NCI-H1092 treated with DMSO at 0.1 percent for 48 hours (cell line): ENCODE results near the gene EBF3.

Experiments
- DNase-seq: peaks from one replicate; lab custom pipeline; 2025; lab: John Stamatoyannopoulos, UW

Gene EBF3

DNA sequence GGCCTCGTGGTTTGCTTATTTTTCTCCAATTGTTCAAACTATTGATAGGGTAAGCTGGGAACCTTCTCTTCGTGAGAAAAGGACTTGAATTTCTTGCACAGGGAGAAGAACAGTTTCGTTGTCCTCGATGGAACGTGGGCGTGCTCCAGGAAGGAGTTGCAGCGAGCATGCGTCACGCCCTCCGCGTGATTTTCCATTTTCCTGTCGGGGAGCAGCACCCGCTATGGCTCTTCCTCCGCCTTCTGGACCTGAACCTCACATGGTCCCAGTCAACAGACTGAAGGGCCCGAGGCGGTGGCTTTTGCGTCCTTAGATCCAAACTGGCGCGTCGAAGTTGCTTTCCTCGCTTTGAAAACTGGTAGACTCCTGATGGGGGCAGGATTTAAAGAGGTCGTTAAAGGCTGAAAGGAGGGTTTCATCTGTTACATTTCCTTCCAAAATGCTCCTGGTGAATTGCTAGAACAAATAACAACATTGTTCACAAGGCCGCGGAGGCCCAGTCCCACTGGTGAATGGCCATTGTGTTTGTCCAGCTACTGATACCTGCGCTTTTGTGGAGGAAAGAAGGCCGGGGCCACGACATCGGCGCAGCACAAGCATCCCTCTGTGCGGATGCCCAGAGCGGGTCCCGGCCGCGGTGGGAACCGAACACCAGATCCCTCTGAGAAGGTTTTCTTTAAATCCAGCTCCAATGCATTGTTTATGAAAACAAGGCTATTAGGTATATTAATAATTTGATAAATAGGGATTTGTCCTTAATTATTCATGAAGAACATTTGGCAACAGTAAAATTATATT, 75.9 kb downstream of the EBF3 start:
- DNase-seq = no peak

DNA sequence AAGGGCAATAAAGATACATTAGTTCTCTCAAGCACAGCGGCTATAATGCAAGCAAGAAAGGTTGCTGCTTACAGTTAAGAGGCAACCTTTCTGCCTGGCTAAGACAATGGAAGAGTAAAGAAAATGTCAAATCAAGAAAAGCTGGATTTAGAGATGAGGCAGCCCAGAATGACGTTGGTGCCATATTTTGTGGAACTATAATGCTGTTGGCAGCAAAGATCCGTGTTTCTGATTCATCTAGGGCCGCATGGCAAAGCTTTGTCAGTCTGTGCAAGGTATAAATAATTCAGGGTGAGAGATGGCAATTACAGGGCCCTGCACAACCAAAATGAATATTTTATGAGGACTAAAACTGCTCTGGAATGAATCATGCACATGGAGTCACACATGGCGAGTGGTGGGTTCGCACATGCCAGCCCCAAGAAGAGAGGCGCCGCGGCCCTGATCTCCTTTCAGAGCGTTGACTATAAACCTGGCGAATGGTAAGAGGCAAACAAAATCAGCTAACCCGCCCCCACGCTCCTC, 76.6 kb downstream of the EBF3 start:
- no peak for DNase-seq

DNA sequence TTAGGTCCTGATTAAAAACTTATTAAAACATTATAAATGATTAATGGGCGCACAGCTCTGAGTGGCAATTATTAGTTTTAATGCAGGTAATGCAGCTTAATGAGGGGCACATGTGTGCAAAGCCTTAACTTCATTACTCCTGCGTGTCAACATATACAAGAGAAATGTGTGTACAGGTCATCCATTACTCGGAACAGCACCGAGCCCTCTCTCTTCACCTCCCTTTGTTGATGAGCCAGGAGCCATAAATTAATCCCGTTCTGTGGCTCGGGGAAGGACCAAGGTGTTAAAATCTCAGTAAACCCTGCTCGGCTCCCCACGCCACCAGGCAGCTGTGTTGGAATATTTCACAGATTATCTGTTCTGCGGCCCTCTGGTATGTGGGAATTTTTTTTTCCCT, 77.8 kb downstream of the EBF3 start:
- no peak for DNase-seq

DNA sequence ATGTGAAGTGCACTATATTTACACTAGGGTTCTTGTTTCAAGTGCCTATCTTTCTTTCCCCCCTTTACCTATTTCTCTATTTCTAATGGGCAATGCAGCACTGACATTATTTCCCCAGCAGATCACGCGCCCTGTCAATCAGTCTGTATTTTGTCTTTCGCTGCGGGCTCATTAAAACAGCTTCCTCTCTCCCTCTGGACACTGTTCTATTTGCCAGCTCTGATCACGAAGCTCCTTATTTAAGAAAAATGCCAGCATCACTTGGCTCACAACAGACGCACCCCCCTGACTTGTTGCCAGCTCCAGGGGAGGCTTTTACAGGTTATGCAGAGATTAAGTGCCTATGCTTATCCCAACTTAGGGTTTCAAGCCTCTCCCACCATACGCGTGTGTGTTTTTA, 78.5 kb downstream of the EBF3 start:
- no peak for DNase-seq

DNA sequence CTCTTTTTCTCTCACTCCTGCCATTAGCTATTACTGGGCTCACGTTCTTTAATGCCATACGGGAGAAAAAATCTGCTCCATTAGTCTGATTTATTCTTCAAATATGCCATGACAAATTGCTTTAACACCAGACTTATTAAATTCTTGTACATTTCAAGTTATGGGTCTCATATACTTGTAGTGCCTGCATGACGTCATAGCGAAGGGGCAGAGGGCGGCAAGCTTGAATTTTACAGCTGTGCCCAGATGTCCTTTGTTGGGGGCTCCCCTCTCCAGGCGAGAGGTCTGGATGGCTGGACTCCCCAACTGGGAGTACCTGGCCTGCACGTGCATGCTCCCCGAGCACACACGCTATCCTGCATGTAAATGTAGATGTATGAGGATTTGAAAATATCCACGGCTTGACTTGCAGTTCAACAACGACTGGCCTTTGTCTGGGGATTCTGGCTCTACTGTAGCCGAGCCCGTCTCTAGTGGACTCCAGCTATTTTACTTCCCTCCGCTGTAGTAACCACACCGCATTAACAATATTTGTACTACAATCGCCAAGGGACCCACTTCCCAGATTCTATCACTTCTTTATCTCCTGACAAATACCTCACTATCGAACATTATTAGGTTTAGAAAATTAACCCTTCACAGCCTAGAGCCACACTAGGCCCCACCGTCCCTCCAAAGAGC, 79.5 kb downstream of the EBF3 start:
- no peak for DNase-seq

DNA sequence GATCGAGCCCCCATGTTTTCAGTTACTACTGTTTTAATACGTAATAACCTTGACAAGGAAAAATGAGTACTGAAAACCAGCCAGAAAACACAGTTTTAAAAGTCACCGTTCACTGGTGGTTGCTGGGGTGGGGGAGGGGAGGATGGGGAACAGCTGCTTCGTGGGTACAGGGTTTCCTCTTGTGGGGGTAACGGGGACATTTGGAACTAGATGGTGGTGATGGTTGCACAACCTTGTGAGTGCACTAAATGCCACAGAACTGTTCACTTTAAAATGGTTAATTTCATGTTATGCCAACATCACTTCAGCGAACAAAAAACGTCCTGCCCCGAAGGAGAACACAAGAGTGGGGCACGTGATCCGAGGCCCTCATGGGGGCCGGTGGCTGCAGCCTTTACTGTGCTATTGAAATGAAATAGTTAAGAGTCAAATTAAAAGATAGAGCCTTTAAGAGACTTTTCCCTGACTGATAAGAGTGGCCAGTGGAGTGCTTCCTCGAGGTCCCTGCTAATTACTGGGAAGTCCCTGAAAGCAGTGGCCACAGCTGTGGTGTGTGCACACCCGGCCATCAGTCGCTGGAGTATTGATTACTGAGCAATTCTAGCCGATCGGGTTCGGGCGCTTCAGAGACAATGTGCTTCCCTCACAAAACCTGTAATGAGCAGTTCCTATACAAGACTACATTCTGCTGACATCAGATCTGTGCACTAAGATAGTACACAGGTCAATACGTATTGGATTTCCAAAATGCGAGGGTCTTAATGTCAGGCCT, 80.3 kb downstream of the EBF3 start:
- DNase-seq = no peak

DNA sequence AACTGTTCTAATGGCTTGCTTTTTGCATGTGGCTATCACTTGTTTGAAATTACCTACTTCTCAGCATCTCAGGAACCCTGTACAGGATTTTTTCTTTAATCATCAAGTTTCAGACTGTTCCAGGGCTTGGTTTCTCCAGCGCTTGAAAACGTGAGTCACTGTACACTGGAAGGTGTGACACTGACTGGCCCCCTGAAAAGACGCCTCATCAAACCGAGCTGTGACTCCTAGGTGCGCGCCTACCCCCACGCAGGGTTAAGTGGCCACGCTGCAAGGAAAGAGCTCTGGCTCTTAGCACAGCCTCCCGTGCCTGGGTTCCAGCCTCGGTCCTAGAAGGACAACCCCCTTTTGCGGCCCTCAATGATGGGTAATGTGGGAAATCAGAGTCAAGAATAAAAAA, 81.0 kb downstream of the EBF3 start:
- no peak for DNase-seq

DNA sequence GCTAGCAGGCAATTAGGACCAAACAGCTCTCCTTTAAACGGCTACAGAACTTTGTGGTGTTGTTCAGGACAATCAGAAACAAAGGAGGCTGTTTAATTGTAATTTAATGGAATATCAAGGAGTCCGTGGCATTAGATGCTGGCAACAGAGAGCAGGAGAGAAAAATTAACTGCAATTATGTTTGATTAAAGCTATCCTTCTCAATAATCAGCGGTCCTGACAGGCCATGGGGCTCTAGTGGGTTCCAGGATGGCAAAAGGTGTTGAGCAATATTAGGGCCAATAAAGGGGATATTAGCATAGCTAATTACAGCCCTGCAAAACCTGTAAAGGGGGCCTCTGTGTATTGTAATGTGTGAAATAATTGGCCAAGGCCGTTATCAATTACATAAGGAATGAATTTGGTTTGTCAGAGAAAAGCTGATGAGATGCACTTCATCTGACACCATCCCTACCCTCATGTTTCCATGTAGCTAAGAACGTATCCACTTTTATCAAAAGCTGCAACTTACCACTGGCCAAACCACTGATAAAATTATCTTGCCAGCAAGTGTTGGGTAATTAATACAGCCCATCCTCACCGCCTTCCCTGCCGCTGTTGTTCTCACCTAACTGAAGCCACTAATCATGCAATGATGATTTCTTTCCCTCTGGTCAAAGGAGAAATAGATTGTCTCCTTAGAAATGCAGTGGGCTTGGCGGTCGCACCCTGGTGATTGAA, 81.6 kb downstream of the EBF3 start:
- no peak for DNase-seq

DNA sequence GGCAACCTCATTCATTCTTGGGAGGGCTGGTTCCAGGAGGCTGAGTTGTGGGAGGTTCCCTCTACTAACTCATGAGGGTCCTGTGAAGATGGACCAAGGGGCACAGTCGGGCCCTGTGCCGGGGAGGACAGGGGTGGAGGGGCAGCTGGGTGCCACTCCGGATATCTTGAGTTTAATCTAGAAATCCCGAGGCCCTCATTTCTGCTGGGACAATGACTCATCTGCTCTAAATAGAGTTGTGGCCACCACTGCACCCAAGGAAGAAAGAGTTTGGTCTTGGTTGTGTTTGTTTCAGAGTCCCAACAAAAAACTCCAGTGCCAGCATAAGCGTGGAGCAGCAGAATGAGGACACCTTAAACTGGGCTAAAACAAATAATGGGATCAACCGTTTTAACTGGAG, 82.4 kb downstream of the EBF3 start:
- DNase-seq = no peak

DNA sequence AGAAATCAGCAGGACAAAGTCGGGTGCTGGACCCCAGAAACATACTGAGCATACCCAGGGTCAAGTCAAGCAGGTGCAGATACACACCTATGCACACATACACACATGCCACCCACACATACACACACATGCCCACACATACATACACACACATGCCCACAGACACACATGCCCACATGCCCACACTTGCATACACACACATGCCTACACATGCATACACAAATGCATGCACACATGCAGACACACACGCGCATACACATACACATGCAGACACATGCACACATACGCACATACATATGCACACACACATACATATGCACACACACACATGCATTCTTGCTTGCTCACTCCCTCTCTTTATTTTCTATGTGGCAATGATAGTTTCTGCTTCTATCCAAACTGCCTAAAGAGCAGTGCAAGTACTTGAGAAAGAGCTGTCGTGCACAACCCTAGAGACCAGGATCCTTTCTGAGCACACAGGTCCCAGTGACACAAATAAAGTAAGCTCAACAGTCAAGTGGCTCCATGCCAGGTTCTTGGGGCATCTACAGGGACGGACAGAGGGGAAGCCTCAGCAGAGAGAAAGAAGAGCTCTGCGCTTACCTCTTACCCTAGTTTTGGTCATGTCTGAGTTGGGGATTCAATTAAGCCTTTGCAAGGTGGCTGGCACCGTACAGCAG, 83.7 kb downstream of the EBF3 start:
- DNase-seq = no peak

DNA sequence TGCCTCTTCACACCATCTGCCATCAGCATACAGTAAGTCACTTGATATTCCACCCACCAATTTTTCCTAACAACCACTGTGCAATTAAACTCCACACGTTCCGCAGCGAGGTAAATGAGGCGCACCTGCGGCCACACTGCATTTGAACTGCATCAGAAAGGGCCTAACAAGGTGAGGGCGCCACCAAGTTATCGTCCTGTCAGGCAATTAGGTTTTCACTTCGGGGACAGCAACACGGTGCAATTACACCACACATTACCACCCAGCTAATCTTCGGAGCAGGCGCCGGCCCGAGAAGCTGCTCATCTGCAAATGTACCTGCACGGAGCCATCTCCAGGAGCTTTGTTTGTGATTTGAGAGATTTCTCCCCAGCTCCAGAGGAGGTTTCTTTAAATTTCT, 84.4 kb downstream of the EBF3 start:
- DNase-seq = no peak

DNA sequence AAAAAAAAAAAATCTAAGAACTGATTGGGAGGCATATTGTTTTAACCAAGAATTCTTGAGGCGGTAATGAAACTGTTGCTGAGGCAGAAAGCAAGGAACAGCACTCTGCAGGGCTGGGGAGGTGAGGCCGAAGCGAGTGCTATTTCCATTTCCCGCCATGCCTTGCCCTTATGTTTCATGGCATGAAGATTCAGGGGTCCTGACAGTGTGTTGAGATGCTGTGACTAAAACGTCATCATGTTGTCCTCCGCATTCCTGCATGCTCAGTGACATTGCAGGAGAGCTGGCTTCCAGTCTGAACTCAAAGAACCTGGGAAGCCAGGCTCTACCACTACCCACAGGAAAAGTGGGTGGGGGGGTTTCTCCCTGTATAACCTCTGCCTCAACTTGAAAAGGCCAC, 85.2 kb downstream of the EBF3 start:
- no peak for DNase-seq

DNA sequence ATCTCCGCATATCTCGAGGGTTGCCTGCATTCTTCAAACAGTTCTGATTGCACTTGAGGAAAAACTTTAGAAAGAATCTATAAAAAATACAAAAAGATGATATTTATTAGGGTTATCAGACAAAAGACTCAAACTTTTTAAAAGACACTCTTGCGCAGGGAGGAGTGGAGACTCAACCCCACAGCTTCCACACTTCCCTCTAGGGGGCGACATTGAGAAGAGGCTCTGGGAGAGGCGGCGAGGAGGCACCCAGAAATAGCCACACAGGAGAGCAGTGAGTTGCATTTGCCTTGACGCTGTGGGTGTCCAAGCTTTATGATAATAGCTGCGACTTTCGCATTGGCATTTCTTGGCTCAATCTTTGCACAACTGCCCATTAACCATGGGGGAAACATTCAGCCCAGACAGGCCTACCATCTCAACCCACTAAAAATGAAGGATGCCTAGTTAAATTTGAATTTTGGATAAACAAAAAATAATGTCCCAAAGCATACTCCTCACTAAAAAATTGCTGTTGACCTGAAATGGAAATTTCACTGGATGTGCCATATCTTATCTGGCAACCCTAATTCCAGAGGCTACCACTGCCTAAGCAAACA, 86.2 kb downstream of the EBF3 start:
- no peak for DNase-seq

DNA sequence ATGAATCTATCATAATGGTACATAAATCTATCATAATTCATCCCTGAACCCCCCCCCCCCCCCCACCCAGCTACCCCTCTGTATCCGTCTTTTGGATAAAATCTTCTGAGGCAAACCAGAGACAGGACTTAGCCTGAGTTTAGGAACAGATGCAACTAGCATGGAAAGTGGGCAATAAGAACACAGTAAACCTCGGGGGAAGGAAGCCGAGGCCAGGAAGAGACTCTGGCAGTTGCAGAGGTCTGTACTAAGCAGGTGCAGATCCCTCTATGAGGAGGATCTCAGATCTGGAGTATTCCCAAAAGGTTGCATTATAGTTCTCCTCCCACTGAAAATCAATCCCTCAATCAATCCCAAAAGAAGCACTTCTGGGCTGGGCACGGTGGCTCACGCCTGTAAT, 87.2 kb downstream of the EBF3 start:
- no peak for DNase-seq

DNA sequence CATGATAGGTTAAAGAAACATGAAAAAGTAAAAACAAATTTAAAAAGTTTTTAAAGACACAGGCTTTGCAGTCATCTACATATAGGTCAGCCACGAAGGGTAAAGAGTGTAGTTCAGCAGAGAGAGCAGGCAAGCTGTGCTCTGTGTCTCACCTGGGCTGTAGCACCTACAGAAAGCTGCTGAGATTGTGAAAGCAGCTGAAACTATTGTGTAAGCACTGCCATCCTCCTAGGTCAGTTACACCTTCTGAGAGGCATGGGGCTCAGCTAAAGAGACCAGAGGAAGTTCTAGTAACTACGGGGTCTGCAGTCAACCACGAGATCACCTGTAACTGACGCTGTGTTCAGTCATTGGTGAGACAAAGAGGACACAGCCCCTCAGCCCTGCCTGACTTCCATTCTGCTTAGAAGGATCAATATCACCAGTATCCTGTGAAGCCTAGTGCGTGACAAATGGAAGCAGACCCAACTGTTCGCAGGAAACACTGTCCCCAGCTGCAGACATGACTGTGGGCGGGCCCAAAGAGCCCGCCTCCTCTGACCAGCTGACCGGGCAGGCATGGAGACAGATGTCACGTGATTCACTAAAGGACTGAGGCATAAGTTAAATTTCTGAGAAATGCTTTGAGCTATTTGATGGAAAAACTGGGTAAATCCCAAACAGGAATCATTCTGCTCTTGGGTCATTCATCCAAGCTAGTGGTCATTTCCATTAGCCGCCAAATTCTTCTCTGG, 87.9 kb downstream of the EBF3 start:
- no peak for DNase-seq

DNA sequence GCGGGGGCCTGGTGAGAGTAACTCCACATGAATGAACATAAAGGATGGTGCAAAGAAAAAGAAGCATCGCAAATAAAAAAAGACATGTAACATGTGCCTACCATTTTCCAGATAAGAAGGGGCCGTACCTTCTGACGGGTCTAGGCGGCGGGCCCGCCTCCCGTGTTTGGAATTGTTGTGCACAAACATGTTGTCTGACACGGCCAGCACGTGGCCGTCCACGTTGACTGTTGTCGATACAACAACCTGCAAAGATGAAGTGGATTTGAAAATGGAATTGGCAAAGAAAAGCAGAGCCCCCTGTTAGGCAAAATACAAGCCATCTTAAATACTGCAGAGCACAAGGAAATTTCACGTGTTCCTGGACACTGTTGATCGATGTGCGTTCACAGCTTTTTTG, 90.7 kb downstream of the EBF3 start:
- DNase-seq = no peak

DNA sequence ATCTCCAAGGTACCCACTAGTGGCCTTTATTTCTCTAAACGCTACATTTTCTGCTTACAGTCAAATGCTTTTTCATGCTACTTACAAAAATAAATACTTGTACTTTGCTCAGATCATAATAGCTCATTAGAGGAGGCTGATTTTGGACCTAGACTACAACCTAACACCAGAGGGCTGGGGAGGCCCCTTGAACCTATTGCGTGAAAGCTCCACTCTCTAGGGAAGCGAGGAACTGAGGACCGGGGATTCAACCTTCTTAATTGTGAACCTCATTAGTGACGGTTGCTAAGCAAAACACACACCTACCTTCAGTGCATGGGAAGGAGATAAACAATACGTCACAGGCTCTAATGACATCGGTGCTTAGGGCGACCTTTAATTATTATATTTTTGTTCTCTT, 92.1 kb downstream of the EBF3 start:
- DNase-seq = peak; percentile 13

DNA sequence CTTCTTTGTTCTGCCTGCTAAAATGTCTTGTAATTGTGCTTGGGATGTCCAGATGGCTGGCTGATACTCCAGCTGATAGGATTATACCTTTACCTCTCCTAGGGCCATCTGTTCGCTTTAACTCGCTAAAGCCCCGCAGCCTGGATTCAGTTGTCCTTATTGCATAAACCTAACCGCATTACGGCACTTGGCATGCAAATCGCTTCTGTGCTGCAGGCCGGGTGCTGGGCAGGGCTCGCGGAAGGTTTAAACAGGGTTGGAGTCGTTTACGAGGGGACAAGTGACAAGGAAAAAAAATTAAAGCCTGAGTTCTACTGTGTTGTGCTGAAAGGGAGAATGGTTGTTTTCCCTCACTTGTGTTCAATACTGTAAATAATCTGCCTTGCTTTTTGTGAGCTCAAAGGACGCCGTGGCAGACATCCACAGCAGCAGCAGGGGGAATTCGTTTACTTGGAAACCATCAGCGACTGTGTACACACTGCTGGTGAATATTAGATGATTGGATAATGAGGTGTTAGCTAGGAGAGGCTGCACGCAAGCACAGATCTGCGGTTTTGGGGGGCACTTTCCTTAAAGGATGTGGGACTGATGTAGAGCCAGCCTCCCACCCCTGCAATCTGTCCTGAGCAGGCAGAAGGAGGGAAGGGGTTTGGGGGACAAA, 93.0 kb downstream of the EBF3 start:
- DNase-seq = peak; percentile 79

DNA sequence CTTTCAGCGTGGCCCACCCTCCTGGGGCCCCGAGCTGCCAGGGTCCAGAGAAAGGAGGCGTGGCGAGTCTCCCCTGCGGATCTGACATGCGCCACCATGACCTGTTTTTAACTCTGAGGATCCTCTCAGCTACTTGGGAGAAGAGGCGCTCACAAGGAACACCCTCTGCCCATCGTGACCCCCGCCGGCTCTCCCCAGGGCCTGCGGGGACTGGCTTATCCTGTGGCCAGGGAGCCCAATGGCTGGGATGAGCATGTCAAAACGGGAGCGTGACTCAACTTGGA, 93.7 kb downstream of the EBF3 start:
- no peak for DNase-seq
